DMS79 (cell line): ENCODE data around the gene STH.
"Not testable (repeated sequence)": the region's sequence is repeated elsewhere in the genome, so short reads cannot be mapped to it uniquely, and the experiment has no call there.

Source experiments
- DNase-seq: peaks from one replicate; lab custom pipeline; 2025; lab: John Stamatoyannopoulos, UW

STH gene

DNA sequence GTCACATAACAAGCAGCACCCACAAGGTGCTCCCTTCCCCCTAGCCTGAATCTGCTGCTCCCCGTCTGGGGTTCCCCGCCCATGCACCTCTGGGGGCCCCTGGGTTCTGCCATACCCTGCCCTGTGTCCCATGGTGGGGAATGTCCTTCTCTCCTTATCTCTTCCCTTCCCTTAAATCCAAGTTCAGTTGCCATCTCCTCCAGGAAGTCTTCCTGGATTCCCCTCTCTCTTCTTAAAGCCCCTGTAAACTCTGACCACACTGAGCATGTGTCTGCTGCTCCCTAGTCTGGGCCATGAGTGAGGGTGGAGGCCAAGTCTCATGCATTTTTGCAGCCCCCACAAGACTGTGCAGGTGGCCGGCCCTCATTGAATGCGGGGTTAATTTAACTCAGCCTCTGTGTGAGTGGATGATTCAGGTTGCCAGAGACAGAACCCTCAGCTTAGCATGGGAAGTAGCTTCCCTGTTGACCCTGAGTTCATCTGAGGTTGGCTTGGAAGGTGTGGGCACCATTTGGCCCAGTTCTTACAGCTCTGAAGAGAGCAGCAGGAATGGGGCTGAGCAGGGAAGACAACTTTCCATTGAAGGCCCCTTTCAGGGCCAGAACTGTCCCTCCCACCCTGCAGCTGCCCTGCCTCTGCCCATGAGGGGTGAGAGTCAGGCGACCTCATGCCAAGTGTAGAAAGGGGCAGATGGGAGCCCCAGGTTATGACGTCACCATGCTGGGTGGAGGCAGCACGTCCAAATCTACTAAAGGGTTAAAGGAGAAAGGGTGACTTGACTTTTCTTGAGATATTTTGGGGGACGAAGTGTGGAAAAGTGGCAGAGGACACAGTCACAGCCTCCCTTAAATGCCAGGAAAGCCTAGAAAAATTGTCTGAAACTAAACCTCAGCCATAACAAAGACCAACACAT lies at the start of gene STH:
STH (plus strand) TSS at position 264 of the 913 bp plus-strand sequence; CDS start at position 294, 30 bp downstream.
- DNase-seq = no peak

DNA sequence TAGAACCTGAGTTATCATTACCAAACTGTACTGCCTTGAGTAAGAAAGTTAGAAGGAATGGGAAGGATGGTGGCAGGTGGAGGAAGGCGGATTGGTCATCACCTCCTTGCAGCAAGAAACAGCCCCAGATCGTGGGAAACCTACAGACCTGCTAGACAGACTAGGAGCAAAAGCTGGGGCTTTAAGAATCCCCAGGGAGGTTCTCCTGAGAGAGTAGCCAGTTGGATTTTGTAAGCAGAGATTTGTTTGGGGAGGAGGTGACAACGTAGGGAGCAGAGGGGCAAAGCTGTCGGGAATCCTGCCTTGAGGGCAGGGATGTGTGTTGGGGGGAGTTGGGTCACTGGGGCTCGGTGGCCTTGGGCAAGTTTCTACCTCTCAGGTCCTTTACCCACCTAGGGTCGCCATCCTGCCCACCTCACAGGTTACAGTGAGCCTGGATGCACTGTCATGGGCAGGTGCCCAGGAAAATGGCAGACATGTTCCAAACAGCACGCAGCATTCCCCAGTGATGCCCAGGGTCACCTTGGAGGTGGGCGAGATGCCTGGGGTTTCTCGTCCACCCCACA lies 49.2 kb upstream of the STH start:
- no peak for DNase-seq

GRCh38 chr17:45950888-45951287 lies 48.2 kb upstream of the STH start:
- no peak for DNase-seq

DNA sequence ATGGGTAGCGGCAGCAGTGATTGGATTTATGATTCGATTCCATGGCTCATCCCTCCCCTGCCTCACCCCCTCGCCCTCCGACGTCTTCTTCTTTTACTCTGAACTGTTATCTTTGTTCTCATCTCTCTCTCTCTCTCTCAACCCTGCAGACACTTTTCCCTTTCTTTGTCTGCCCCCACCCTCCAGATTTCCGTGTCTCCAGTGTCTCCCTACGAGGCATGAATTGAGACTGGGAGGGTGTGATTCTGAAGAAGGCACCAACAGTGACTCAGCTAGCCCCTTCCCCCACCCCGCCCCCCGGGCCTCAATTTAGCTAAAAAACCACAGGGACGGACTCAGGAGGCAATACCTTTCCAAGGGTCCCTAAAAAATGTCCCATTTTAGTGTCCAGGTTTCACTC lies 47.6 kb upstream of the STH start:
- no peak for DNase-seq

DNA sequence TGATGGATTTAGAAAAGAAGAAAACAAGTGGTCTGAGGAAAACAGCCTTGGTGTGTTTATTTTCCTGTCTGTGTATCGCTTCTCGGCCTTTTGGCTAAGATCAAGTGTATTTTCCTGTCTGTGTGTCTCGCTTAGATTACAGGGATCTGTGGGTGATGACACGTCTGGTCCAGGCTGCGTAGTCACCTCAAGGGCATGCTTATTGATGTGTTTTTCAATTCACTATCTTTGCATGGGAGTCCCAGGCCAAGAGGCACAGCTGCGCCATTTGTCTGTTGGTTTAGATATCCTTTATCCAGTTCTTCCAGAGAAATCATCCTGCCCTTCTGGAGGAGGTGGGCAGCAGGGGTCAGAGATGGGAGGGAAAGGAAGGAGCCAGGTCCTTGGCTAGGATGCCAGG lies 47.1 kb upstream of the STH start:
- DNase-seq = no peak

DNA sequence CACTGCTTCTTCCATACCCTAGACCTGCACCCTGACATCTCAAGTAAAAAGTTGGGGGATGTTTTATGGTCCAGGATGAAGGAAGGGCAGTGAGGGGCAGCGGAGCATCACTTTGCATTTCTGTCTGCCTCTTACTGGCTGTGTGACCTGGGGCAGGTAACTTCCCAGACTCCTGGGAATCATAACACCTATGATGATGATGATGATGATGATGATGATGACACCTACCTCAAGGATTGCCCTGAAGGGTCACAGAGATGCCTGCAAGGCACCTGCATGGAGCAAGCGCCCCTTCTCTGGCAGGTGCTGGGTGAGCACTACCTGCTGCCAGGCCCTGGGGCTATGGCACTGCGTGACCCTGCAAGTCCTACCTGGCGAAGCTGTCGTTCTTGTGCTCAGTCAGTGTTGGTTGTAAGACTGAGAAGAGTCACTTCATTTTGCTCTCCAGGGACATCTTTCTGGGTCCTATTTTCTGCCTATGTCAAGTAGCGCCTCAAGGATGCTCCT lies 46.2 kb upstream of the STH start:
- no peak for DNase-seq

- DNase-seq = no peak
Observed at GRCh38 chr17:45953561-45953960, 45.5 kb upstream of the STH start.

- no peak for DNase-seq
Observed at GRCh38 chr17:45954914-45955313, 44.1 kb upstream of the STH start.

GRCh38 chr17:45955326-45955725 lies 43.7 kb upstream of the STH start:
- no peak for DNase-seq

DNA sequence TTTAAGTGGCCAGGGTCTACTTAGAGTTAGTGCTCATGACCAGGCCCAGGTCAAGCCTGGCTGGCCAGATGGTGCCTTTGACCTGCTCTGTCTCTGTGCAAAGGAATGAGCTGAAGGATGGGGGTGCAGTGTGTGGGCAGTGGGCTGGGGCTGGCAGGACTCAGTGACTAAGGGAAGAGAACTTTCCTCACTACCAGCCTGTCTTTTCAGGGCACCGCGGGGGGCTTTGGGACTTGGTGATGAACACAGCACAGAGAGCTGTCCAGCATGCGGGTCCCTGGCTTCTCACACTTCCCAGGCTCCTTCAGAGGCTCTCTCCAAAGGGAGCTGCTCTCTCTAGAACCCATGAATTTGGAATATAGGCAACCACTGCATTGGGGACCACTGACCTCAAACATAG lies 43.0 kb upstream of the STH start:
- DNase-seq = no peak

- DNase-seq = not testable (repeated sequence)
Observed at GRCh38 chr17:45956746-45957145, 42.3 kb upstream of the STH start.

DNA sequence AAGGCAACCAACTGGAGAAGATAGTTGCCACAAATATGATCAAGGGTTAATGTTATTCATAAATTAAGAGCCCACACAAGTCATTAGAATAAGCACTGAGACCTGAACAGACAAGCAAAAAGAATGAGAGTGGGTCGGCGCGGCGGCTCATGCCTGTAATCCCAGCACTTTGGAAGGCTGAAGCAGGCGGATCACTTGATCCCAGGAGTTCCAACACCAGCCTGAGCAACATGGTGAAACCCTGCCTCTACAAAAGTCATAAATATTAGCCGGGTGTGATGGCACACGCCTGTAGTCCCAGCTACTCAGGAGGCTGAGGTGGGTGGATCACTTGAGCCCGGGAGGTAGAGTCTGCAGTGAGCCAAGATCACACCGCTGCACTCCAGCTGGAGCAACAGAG lies 40.7 kb upstream of the STH start:
- no peak for DNase-seq

DNA sequence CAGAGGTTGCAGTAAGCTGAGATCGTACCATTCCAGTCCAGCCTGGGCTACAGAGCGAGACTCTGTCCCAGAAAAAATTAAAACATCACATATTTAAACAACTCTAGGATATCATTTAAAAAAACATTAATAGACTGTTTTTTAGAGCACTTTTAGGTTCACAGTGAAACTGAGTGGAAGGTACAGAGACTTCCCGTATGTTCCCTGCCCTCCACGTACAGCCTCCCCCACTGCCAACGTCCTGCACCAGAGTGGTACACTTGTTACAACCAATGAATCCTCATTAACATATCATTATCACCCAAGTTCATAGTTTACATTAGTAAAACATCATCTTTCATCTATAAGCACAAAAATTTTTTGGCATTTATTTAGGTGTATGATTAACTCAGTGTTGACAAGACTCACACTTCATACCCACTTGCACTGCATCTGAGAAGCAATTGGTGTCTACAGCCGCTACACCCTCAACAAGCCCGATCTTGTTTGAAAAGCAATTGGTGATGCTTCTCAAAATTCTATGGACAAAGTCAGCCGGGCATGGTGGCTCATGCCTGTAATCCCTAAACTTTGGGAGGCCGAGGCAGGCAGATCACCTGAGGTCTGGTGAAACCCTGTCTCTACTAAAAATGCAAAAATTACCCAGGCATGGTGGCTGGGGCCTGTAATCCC lies 39.9 kb upstream of the STH start:
- no peak for DNase-seq

GRCh38 chr17:45960311-45960710 lies 38.7 kb upstream of the STH start:
- DNase-seq = no peak

GRCh38 chr17:45961206-45961605 lies 37.8 kb upstream of the STH start:
- DNase-seq = no peak

GRCh38 chr17:45962221-45962972 lies 36.7 kb upstream of the STH start:
- DNase-seq = no peak

- no peak for DNase-seq
Observed at GRCh38 chr17:45963283-45963682, 35.8 kb upstream of the STH start.

DNA sequence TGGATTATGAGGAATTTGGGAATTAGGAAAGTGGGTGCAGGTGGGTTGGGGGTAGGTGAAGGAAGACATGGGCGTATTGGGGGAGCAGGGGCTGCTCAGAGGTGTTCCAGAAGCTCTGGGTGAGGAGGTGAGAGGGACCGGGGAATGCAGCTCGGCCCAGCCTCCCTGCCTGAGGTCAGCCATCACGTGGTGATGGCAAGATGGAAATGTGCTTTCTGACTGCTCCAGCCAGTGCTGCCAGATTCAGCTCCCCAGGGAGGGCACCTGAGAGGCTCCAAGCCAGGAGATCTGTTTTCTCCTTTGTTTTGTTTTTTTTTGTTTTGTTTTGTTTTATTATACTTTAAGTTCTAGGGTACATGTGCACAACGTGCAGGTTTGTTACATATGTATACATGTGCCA lies 35.2 kb upstream of the STH start:
- no peak for DNase-seq

DNA sequence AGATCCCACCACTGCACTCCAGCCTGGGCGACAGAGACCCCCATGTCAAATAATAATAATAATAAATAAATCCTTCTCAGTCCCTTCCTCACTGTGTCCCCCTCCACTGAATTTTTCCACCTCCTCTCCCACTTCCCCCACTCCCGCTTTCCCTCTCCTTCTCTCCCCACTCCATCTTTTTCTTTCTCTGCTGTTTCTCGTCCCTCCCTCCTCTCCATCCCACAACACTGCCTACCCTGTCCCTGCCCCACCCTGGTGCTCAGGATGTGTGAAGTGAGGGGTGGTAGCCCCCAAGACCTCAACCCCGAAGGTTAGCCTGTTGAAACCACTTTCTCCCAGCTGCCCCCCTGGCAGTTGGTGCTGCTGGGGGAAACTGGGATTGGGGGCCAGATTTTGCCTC lies 34.4 kb upstream of the STH start:
- no peak for DNase-seq

GRCh38 chr17:45965812-45966211 lies 33.2 kb upstream of the STH start:
- no peak for DNase-seq

GRCh38 chr17:45966606-45967280 lies 32.3 kb upstream of the STH start:
- DNase-seq = no peak

DNA sequence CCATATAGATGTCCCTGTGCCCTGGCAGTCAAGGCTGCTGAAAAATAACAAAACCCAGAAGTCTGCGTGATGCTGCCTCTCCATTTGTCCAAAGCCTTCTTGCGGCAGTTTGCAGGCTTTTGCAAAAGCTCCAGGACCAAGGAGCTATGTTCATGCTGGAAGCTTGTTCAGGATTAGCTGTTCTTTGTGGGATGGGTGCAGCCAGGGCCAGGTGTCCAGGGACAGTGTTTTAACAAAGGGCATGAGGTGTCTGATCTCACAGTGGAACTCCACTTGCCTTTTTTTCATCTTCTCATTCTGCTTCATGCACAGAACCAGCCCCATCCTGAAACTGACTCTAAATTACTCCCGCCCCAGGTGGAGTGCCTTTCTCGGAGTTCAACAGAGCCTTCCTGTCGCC lies 31.7 kb upstream of the STH start:
- DNase-seq = no peak
